Measurements from ENCODE around the gene MYO1H. TPM values are rescaled to one million over a fixed set of nuclear protein-coding genes. Genes with fewer than 3 reads are reported as not detected.
A peak's percentile ranks its signal among the peaks of the same experiment; 100 is the strongest.
"Not testable (repeated sequence)": the region's sequence is repeated elsewhere in the genome, so short reads cannot be mapped to it uniquely, and the experiment has no call there.

MYO1H gene
- total RNA-seq, 2 experiments from 2014 or later = not detected

DNA sequence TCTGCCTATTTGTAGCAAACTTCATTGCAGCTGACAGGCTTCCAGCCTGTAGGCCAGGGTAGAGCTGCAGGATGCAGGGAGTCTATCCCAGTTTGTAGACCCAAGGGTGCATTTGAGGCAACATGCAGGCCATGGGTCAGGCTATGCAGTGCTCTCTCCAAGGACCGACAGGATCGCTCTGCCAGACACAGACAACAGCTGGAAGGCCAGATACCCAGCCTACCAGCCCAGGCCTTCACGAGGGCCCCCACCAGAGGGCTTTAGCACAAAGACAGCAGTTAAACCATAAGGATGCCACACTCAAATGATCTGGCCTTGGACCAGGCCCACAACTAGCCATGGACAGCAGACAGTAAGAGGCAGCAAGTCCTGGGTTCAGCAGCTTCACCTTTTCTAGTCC is 119.1 kb downstream of the MYO1H start:
- H3K36me3 Mint-ChIP-seq (ENCODE audit: low read depth) = peaks cover 7% of the 10 kb centered on the region
- peaks cover 35% of the 10 kb centered on the region for H3K4me1 Mint-ChIP-seq (ENCODE audit: low read depth)
- no peaks in the 10 kb centered on the region for H3K27me3 Mint-ChIP-seq (ENCODE audit: low read depth)
- no peak overlapping the region for H3K27ac Mint-ChIP-seq
- H3K4me3 Mint-ChIP-seq = no peak overlapping the region
- intact Hi-C loops (cut with micrococcal nuclease) = no loop called here
- CTCF ChIA-PET = interaction anchor here (0.6 kb wide), 2 partner anchors 203 to 586 kb away, joined by 3 to 4 read pairs; no protein-coding TSS in a partner anchor
- no peaks in the 10 kb centered on the region for H3K9me3 Mint-ChIP-seq
- DNase-seq = no peak

DNA sequence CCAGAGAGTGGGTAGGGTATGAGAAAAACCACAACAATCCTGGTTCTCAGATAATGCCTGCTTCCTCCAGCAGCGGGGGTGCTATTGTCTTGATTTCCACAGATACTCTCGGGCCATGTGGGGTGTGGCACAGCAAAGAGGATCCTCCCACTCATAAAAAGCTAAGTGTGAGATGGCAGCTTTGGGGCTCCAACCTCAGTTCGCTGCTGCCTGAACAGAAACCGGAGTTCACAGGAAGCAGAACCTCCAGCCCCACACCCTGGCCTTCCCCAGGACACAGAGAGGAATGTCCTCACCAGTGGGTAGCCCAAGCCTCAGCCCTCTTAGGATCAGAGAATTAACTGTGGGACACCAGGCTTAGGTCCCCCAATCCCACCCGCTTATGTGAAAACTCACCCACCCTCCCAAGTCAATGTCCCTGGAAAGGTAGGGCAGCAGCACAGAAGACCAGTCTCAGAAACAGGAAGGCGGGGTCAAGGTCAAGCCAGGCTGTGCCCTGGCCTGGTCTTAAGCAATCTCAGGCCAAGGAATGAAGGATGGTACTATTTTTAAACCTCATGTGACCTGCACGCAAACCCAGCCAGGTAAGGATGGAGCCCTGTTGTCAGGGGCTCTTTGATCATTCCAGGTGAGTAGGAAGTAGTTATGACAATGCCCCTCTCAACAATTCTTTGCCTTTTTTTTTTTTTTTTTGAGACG is 120.4 kb downstream of the MYO1H start:
- intact Hi-C loops (cut with micrococcal nuclease) = no loop called here
- H3K4me3 Mint-ChIP-seq = no peak overlapping the region
- no peaks in the 10 kb centered on the region for H3K27me3 Mint-ChIP-seq (ENCODE audit: low read depth)
- no peak for DNase-seq
- CTCF ChIA-PET = no interaction called here
- no peaks in the 10 kb centered on the region for H3K9me3 Mint-ChIP-seq
- no peak overlapping the region for H3K27ac Mint-ChIP-seq
- peaks cover 7% of the 10 kb centered on the region for H3K36me3 Mint-ChIP-seq (ENCODE audit: low read depth)
- peaks cover 31% of the 10 kb centered on the region for H3K4me1 Mint-ChIP-seq (ENCODE audit: low read depth)

DNA sequence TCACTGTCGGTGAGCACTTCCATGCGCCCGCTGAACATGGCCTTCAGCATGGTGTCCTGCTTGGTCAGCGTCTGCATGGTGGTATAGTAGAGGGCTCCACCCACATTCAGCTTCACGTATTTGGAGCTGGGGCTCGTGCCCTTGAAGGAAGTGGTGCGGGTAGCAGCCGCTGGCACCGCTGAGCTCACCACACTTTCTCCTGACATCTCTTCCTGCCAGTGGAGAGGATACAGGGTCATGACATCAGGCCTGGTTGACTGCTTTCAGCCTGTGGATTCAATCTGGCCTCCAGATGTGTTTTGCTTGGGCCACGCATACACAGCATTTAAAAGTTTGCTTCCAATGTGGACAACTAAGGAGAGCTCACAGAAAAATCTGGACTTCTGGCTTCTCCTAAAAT is 121.8 kb downstream of the MYO1H start:
- CTCF ChIA-PET = interaction anchor here (1.0 to 1.9 kb wide), 2 partner anchors 9 to 36 kb away, joined by 3 to 10 read pairs; no protein-coding TSS in a partner anchor
- H3K27ac Mint-ChIP-seq = no peak overlapping the region
- intact Hi-C loops (cut with micrococcal nuclease) = no loop called here
- no peak for DNase-seq
- no peak overlapping the region for H3K4me3 Mint-ChIP-seq
- peaks cover 7% of the 10 kb centered on the region for H3K36me3 Mint-ChIP-seq (ENCODE audit: low read depth)
- H3K27me3 Mint-ChIP-seq (ENCODE audit: low read depth) = no peaks in the 10 kb centered on the region
- H3K4me1 Mint-ChIP-seq (ENCODE audit: low read depth) = peaks cover 20% of the 10 kb centered on the region
- no peaks in the 10 kb centered on the region for H3K9me3 Mint-ChIP-seq

DNA sequence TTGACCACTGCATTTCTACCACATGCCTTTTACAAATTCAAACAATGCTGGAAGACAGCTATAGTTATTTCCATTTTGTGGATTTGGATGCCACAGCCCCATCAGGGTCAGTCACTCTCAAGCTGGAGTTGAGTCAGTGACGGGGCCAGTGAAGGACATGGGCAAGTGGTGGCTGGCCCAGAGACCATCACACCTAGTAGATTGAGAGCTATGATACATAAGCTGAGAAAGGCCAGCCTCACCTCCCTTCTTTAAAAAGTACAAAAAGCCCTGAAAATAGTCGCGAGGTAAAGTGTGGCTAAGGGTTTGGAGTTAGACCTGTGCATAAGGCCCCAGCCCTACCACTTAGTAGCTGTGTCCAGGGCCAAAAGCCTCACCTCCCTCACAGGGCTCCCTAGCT is 125.3 kb downstream of the MYO1H start:
- Mint-ChIP-seq H3K9me3 (no peaks in the 10 kb centered on the region), H3K4me3 (no peak overlapping the region), H3K27me3 (ENCODE audit: low read depth) (no peaks in the 10 kb centered on the region), H3K27ac (no peak overlapping the region), H3K36me3 (ENCODE audit: low read depth) (peaks cover 7% of the 10 kb centered on the region), H3K4me1 (ENCODE audit: low read depth) (peaks cover 37% of the 10 kb centered on the region)
- CTCF ChIA-PET = interaction anchor here (0.9 to 1.5 kb wide), 2 partner anchors 22 to 40 kb away, joined by 3 to 5 read pairs; no protein-coding TSS in a partner anchor
- no peak for DNase-seq
- intact Hi-C loops (cut with micrococcal nuclease) = no loop called here

DNA sequence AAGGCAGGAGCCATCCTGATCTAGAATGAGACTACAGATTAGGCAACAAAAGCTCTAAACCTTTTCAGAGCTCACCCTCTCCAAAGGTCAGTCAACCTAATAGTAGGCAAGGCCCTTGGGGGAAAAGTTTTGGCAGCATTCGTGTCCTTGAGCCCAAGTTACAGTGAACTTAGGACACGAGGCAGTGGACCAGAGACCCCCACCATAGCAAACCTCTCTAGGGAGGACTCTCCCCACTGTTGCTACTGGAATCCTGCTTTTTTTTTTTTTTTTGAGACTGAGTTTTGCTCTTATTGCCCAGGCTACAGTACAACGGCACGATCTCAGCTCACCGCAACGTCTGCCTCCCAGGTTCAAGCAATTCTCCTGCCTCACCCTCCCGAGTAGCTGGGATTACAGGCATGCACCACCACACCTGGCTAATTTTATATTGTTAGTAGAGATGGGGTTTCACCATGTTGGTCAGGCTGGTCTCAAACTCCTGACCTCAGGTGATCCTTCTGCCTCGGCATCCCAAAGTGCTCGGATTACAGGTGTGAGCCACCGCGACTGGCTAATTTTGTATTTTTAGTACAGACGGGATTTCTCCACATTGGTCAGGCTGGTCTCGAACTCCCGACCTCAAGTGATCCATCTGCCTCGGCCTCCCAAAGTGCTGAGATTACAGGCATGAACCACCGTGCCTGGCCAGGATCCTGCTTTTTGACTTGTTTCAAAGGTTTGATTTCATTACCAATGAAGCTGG is 126.0 kb downstream of the MYO1H start:
- H3K4me1 Mint-ChIP-seq (ENCODE audit: low read depth) = peaks cover 39% of the 10 kb centered on the region
- CTCF ChIA-PET = interaction anchor here (0.9 kb wide), 1 partner anchor 41 kb away, joined by 5 read pairs; no protein-coding TSS in a partner anchor
- H3K27ac Mint-ChIP-seq = not testable (repeated sequence)

DNA sequence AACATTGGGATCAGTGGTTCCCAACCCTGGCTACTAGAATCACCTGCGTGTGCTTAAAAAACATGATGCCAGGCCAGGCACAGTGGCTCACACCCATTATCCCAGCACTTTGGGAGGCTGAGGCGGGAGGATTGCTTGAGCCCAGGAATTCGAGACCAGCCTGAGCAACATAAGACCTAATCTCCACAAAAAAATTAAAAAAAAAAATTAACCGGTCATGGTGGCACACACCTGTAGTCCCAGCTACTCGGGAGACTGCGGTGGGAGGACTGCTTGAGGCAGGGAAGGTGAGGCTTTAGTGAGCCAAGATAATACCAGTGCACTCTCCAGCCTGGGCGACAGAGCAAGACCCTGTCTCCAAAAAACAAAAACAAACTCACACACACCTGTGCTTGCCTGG is 127.4 kb downstream of the MYO1H start:
- peaks cover 52% of the 10 kb centered on the region for H3K4me1 Mint-ChIP-seq (ENCODE audit: low read depth)
- H3K9me3 Mint-ChIP-seq = no peaks in the 10 kb centered on the region

More for the DNA sequence above, 126.0 kb downstream of the MYO1H start:
- H3K27me3 Mint-ChIP-seq (ENCODE audit: low read depth); intact Hi-C loops (cut with micrococcal nuclease); H3K4me3 Mint-ChIP-seq; DNase-seq; H3K36me3 Mint-ChIP-seq (ENCODE audit: low read depth); H3K9me3 Mint-ChIP-seq: not testable (repeated sequence)

DNA sequence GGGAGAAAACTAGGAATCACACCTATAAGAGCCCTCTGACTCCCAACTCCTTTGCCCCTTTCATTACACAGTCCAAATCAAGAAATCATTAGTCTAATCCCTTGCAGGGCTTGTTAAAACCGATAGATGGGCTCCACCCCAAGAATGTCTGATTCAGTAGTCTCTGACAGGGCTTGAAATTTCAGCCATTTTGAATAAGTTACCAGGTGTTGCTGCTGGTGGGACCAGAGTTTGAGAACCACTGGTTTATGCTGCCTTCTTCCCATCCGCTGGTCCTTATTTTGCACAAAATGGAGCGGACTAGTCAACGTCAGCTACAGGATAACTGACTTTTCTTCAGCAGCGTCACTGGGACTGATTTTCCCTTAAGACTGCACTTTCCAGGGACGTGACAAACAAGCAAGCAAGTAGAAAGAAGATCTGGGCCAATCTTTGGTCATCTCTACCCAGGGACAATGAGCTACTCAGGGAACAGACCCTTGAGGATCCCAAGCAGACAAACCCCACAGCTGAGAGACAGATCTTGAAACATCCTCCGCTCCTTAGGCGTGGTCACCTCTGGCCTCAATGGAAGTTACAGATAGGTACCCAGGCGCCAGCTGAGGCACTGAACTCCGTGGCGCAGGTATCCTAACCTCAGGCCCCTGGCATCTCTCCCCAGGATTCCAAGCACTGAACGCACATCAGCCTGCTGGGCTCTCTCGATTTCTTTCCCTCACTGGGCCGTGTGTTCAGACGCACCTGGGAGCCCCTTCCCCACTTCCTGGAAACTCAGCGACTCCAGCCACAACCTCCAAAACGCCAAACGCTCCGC is 128.5 kb downstream of the MYO1H start:
- CTCF ChIA-PET = interaction anchor here (1.3 kb wide), 2 partner anchors 48 to 88 kb away, joined by 3 read pairs; no protein-coding TSS in a partner anchor
- intact Hi-C loops (cut with micrococcal nuclease) = loop anchor here (2.0 kb wide), 1 partner anchor 43 kb away; no protein-coding TSS in a partner anchor
- peaks cover 1% of the 10 kb centered on the region for H3K36me3 Mint-ChIP-seq (ENCODE audit: low read depth)
- H3K4me3 Mint-ChIP-seq = peak overlapping the region; percentile 97
- no peak for DNase-seq
- H3K4me1 Mint-ChIP-seq (ENCODE audit: low read depth) = peaks cover 49% of the 10 kb centered on the region
- H3K27ac Mint-ChIP-seq = peak overlapping the region; percentile 98
- H3K27me3 Mint-ChIP-seq (ENCODE audit: low read depth) = no peaks in the 10 kb centered on the region
- no peaks in the 10 kb centered on the region for H3K9me3 Mint-ChIP-seq

More for the DNA sequence above, 127.4 kb downstream of the MYO1H start:
- Mint-ChIP-seq H3K27me3 (ENCODE audit: low read depth) (no peaks in the 10 kb centered on the region), H3K4me3 (no peak overlapping the region), H3K27ac (no peak overlapping the region), H3K36me3 (ENCODE audit: low read depth) (peaks cover 1% of the 10 kb centered on the region)
- intact Hi-C loops (cut with micrococcal nuclease) = no loop called here
- no peak for DNase-seq
- CTCF ChIA-PET = interaction anchor here (1.3 kb wide), 1 partner anchor 47 kb away, joined by 3 read pairs; no protein-coding TSS in a partner anchor

DNA sequence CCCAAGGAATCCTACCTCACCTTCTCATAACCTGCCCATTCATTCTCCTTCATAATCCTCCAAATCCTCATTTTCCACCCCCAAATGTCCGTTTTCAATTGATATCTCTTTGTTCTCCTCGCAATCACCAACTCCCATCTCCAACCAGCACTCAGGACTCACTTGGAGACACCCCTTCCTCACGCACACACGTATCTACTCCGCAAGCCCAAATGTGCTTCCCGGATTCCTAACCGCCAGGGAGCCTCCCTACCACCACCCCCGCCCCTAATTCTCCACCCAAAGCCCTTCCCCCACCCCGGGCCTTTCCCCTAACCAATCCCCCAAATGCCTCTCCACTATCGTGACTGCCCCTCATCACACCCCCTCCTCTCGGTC is 129.1 kb downstream of the MYO1H start:
- intact Hi-C loops (cut with micrococcal nuclease) = loop anchor here (1.0 to 2.0 kb wide), 5 partner anchors 44 to 424 kb away; partner anchors contain the start of genes MMAB, MVK and USP30
- peaks cover 1% of the 10 kb centered on the region for H3K36me3 Mint-ChIP-seq (ENCODE audit: low read depth)
- H3K4me1 Mint-ChIP-seq (ENCODE audit: low read depth) = peaks cover 49% of the 10 kb centered on the region
- H3K27ac Mint-ChIP-seq = peak overlapping the region; percentile 98
- peak overlapping the region; percentile 97 for H3K4me3 Mint-ChIP-seq
- CTCF ChIA-PET = interaction anchor here (1.3 kb wide), 2 partner anchors 44 to 89 kb away, joined by 3 to 4 read pairs; no protein-coding TSS in a partner anchor
- no peaks in the 10 kb centered on the region for H3K27me3 Mint-ChIP-seq (ENCODE audit: low read depth)
- DNase-seq = no peak
- H3K9me3 Mint-ChIP-seq = no peaks in the 10 kb centered on the region

DNA sequence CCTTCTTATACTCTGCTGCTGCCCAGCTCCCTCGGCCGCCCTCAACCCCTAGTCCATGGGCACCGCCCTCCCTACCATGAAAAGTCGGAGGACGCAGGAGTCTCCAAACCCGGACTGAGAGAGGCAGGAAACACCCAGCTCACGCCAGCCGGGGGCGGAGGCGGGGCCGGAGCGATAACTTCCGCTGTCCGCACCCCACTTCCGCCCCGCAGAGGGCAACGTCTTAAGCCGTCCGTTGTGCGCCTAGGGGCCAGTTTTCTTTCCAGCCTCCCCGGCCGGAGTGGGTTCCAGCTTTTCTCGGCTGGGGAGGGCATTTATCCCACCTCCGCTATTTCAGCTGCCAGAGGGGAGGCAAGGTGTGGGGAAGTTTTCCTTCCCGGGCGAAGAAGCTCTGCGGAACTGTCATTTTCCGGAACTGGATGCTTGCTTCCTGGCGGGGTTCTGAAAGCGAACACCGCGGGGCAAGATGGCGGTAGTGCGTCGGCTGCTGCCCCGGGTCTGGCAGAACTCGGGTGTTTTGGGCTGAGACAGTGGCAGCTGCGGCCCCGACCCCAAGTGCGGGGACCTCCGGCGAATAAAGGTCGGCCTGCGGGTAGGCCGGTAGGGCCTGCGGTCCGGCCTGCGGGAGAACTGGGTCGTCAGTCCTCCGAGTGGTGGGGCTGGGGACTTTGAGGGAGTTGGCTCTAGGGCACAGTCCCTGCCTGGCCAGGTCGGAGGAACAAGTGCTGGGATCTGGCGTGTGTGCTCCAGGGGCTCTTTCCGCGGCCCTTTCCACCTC is 129.7 kb downstream of the MYO1H start, which contains the start of the genes KCTD10 and UBE3B:
Gene KCTD10, minus strand, starts transcription at position 116 of the 778 bp plus-strand sequence. Its CDS starts 38 bp downstream, at position 78.
Gene UBE3B, plus strand, starts transcription at position 450 of the 778 bp plus-strand sequence. CDS start 5,918 bp downstream, outside the sequence.
- Mint-ChIP-seq H3K27ac (peak within 1 kb of the TSS; percentile 98), H3K4me3 (peak within 1 kb of the TSS; percentile 97), H3K27me3 (ENCODE audit: low read depth) (no peaks in the 10 kb centered on the region), H3K36me3 (ENCODE audit: low read depth) (peaks cover 1% of the 10 kb centered on the region), H3K4me1 (ENCODE audit: low read depth) (peaks cover 49% of the 10 kb centered on the region), H3K9me3 (no peaks in the 10 kb centered on the region)
- intact Hi-C loops (cut with micrococcal nuclease) = loop anchor here (1.0 to 2.0 kb wide), 5 partner anchors 45 to 425 kb away; partner anchors contain the start of genes MMAB, MVK and USP30
- DNase-seq = peak; percentile 87
- CTCF ChIA-PET = interaction anchor here (1.3 kb wide), 2 partner anchors 44 to 89 kb away, joined by 3 to 4 read pairs; no protein-coding TSS in a partner anchor

DNA sequence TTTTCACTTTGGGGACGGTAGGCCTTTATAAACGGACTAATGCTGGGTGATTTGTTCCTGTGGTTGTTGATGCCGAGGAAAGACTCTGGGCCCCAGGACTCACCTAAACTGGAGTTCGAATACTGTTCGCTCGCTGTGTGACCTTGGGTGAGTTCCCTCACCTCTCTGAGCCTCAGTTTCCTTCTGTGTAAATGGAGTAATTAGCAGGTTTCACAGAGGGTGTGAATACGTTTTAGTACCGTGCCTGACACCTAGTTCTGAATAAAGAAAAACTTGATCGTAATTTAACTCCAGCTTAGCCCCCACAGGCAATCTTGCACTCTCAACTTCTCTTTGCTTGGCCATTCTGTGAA is 130.2 kb downstream of the MYO1H start:
- Mint-ChIP-seq H3K9me3 (no peaks in the 10 kb centered on the region), H3K4me3 (peak overlapping the region; percentile 97), H3K36me3 (ENCODE audit: low read depth) (peaks cover 1% of the 10 kb centered on the region), H3K27me3 (ENCODE audit: low read depth) (no peaks in the 10 kb centered on the region), H3K4me1 (ENCODE audit: low read depth) (peaks cover 47% of the 10 kb centered on the region), H3K27ac (peak overlapping the region; percentile 98)
- CTCF ChIA-PET = interaction anchor here (1.0 to 1.4 kb wide), 3 partner anchors 8 to 50 kb away, joined by 3 to 4 read pairs (median 3); no protein-coding TSS in a partner anchor
- no peak for DNase-seq
- intact Hi-C loops (cut with micrococcal nuclease) = loop anchor here (1.0 to 2.0 kb wide), 5 partner anchors 45 to 426 kb away; partner anchors contain the start of genes MMAB, MVK and USP30

DNA sequence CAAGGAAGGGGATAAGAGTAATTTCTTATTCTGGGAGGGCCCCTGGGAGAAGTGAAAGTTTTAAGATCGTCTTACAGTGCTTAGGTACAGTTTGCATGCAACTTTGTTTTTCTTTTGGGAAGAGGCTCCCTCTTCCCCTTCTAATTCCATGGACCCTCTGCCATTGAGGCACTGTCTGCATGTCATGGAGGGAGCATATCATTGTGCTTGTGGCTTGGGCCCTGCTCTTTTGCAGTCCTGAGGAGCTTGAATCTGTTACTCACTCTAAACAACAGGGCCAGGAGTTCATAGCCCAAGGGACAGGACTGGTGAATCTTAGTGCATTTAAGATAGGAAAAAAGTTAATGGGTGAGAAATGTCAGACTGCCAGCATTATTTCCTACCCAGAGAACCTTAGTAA is 132.1 kb downstream of the MYO1H start:
- no peaks in the 10 kb centered on the region for H3K9me3 Mint-ChIP-seq

More for the DNA sequence above, 132.1 kb downstream of the MYO1H start:
- H3K4me3 Mint-ChIP-seq = no peak overlapping the region
- CTCF ChIA-PET = no interaction called here
- H3K4me1 Mint-ChIP-seq (ENCODE audit: low read depth) = peaks cover 41% of the 10 kb centered on the region
- peaks cover 1% of the 10 kb centered on the region for H3K36me3 Mint-ChIP-seq (ENCODE audit: low read depth)
- no peak overlapping the region for H3K27ac Mint-ChIP-seq
- intact Hi-C loops (cut with micrococcal nuclease) = no loop called here
- no peaks in the 10 kb centered on the region for H3K27me3 Mint-ChIP-seq (ENCODE audit: low read depth)
- DNase-seq = no peak
